DOHH2 (cell line): ENCODE results near the gene SYT11.

Experiments
- H3F3A ChIP-seq: fragments of 200-600 bp; sonication (generic), shearing (Covaris generic); 2 replicates; pipeline ENCODE4 v1.6.0; 2016; ENCODE audit warnings: antibody characterized with exemption, mild to moderate bottlenecking; ENCODE audit not compliant: control insufficient read depth, insufficient read depth
- H3K27ac ChIP-seq: fragments of 200-600 bp; sonication (generic); 2 replicates; pipeline ENCODE4 v1.5.1; 2014; ENCODE audit warnings: low read depth, mild to moderate bottlenecking, low read length, moderate library complexity
- H3K27me3 ChIP-seq: fragments of 200-600 bp; sonication (generic); 2 replicates; pipeline ENCODE4 v1.6.1; 2014; ENCODE audit warnings: mild to moderate bottlenecking, low read length, mixed read lengths; ENCODE audit not compliant: control insufficient read depth
- H3K36me3 ChIP-seq: fragments of 200-600 bp; sonication (generic); 2 replicates; pipeline ENCODE4 v1.6.1; 2014; ENCODE audit warnings: mild to moderate bottlenecking, low read length, moderate library complexity, mixed read lengths; ENCODE audit not compliant: control insufficient read depth
- H3K4me1 ChIP-seq: fragments of 200-600 bp; sonication (generic); 2 replicates; pipeline ENCODE4 v1.6.1; 2014; ENCODE audit warnings: mild to moderate bottlenecking, low read length, mixed read lengths; ENCODE audit not compliant: control insufficient read depth
- H3K4me2 ChIP-seq: fragments of 200-600 bp; sonication (generic); 2 replicates; pipeline ENCODE4 v1.6.0; 2014; ENCODE audit warnings: mild to moderate bottlenecking, low read length, moderate library complexity
- H3K4me3 ChIP-seq: fragments of 200-600 bp; sonication (generic); 2 replicates; pipeline ENCODE4 v1.5.1; 2014; ENCODE audit warnings: mild to moderate bottlenecking, low read length, mixed read lengths
- H3K79me2 ChIP-seq: fragments of 200-600 bp; sonication (generic); 2 replicates; pipeline ENCODE4 v1.6.1; 2014; ENCODE audit warnings: mild to moderate bottlenecking, low read length, mixed read lengths; ENCODE audit not compliant: control insufficient read depth
- H3K9me2 ChIP-seq: fragments of 200-600 bp; sonication (generic); replicated peaks from 2 replicates; pipeline ENCODE4 v1.6.1; 2014; ENCODE audit warnings: mild to moderate bottlenecking, low read length, mixed read lengths; ENCODE audit not compliant: control insufficient read depth
- H3K9me3 ChIP-seq: fragments of 200-600 bp; sonication (generic); 2 replicates; pipeline ENCODE4 v1.6.1; 2014; ENCODE audit warnings: antibody characterized with exemption, low read length, mixed read lengths; ENCODE audit not compliant: control insufficient read depth, insufficient read depth
- H4K20me1 ChIP-seq: fragments of 200-600 bp; sonication (generic); 2 replicates; pipeline ENCODE4 v1.6.0; 2014; ENCODE audit warnings: low read depth, mild to moderate bottlenecking, antibody characterized with exemption, low read length, moderate library complexity; ENCODE audit not compliant: control insufficient read depth, insufficient read depth
- EZH2phosphoT487 ChIP-seq: fragments of 200-600 bp; sonication (generic); IDR thresholded peaks from 2 replicates; pipeline ENCODE4 v1.6.1; 2017; ENCODE audit warnings: borderline replicate concordance, mild to moderate bottlenecking, antibody characterized with exemption, low read length, moderate library complexity, mixed read lengths
- TF ChIP-seq, protein P1 (sequence below): fragments of 200-600 bp; sonication (generic); IDR thresholded peaks from one replicate; pipeline ENCODE4 v1.5.1; 2014; ENCODE audit warnings: antibody characterized with exemption, mild to moderate bottlenecking, low read depth, low read length; ENCODE audit not compliant: poor library complexity, severe bottlenecking

SYT11 gene

GRCh38 chr1:155882235-155882634 is 22.9 kb downstream of the SYT11 start:
- H3K36me3 ChIP-seq = peaks cover 35% of the 10 kb centered on the region
- H4K20me1 ChIP-seq = no peaks in the 10 kb centered on the region
- peak overlapping the region; percentile 89 for H3K4me2 ChIP-seq
- no peaks in the 10 kb centered on the region for H3K9me3 ChIP-seq
- peak overlapping the region; percentile 63 for H3K4me3 ChIP-seq
- H3F3A ChIP-seq = peaks cover 23% of the 10 kb centered on the region
- no peaks in the 10 kb centered on the region for H3K27me3 ChIP-seq
- H3K9me2 ChIP-seq = no peaks in the 10 kb centered on the region
- H3K27ac ChIP-seq = peak overlapping the region; percentile 91
- 0 out of 2 replicates have a peak, but pooled peaks cover 6% of the 10 kb centered on the region for H3K79me2 ChIP-seq
- H3K4me1 ChIP-seq = peaks cover 71% of the 10 kb centered on the region
- TF ChIP-seq, protein P1, sequence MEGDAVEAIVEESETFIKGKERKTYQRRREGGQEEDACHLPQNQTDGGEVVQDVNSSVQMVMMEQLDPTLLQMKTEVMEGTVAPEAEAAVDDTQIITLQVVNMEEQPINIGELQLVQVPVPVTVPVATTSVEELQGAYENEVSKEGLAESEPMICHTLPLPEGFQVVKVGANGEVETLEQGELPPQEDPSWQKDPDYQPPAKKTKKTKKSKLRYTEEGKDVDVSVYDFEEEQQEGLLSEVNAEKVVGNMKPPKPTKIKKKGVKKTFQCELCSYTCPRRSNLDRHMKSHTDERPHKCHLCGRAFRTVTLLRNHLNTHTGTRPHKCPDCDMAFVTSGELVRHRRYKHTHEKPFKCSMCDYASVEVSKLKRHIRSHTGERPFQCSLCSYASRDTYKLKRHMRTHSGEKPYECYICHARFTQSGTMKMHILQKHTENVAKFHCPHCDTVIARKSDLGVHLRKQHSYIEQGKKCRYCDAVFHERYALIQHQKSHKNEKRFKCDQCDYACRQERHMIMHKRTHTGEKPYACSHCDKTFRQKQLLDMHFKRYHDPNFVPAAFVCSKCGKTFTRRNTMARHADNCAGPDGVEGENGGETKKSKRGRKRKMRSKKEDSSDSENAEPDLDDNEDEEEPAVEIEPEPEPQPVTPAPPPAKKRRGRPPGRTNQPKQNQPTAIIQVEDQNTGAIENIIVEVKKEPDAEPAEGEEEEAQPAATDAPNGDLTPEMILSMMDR = no peak
- no peak for TF ChIP-seq EZH2phosphoT487

DNA sequence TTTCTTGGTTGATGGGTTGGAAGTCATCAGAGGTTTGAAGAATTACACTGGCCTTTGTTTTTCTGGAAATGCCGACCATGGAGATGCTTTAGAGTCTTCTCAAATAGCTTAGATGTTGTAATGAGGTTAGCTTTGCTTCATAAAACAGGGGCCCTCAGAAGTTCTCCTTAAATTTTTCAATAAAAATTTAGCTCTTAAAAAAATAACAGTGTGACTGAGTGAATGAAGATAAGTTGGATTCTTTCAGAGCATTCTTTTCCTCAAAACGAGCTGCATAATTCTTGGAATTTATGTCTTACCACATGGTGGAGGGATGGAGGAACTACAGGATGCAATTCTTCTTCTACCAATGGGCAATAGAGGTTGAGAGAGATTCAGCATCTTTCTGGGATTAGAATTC is 23.4 kb downstream of the SYT11 start:
- Histone ChIP-seq H3K4me3 (peak overlapping the region; percentile 63), H3K9me2 (no peaks in the 10 kb centered on the region), H3K36me3 (peaks cover 35% of the 10 kb centered on the region), H3K4me2 (peak overlapping the region; percentile 89), H3K9me3 (no peaks in the 10 kb centered on the region), H3K79me2 (0 out of 2 replicates have a peak, but pooled peaks cover 6% of the 10 kb centered on the region), H4K20me1 (no peaks in the 10 kb centered on the region), H3F3A (peaks cover 23% of the 10 kb centered on the region), H3K27ac (peak overlapping the region; percentile 91), H3K27me3 (no peaks in the 10 kb centered on the region), H3K4me1 (peaks cover 71% of the 10 kb centered on the region)
- no peak for TF ChIP-seq EZH2phosphoT487
- TF ChIP-seq, protein P1 = no peak

DNA sequence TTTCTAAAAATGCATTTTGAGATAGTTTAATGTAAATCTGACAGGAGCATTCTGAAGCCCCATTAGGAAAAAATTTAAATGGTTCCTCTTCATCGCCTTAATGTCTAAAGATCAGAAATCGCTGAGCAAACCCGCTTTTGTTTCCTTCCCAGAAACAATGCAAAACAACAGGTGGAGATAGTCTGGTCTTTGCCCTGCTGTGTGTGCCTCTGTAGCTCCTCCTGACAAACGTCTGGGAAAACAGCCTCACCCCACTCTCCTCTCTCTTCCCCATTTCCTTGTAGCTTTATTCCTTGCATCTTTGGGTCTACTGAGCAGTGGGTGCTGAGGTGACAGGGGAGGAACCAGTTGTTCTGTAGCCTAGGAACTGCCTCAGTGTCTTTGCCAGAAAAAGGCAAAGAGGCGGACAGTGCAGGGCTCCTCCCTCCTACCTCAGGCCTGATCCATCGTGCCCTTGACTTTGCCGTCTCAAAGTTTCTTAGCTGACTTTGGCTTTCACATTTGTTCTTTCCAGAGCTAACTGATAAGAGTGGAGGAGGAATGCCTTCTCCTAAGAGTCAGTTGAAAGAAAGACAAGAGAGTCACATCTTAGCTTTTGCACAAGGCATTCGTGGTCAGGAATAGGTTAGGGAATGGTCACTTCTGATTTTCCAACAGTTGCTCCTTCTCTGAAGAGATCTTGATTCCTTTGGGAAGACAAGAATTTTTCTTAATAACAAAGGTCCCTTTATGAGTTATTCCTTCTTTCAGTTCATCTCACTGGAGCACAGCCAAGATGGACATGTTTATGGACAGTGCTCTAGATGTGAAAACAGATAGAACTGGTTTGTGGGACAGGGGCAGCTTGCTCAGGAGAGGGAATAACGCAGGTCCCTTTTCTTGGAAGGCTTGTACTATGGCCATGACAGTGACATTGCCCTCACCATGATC is 24.9 kb downstream of the SYT11 start:
- Histone ChIP-seq H3K27ac (peak overlapping the region; percentile 91), H4K20me1 (no peaks in the 10 kb centered on the region), H3F3A (peaks cover 23% of the 10 kb centered on the region), H3K9me3 (no peaks in the 10 kb centered on the region), H3K9me2 (no peaks in the 10 kb centered on the region), H3K27me3 (no peaks in the 10 kb centered on the region), H3K4me3 (peak overlapping the region; percentile 52), H3K4me1 (peaks cover 70% of the 10 kb centered on the region), H3K36me3 (peaks cover 35% of the 10 kb centered on the region), H3K4me2 (peak overlapping the region; percentile 89), H3K79me2 (0 out of 2 replicates have a peak, but pooled peaks cover 6% of the 10 kb centered on the region)
- TF ChIP-seq, protein P1 = no peak
